ENCODE data around the gene SEMA6A. TPM values are rescaled to one million over a fixed set of nuclear protein-coding genes. Genes with fewer than 3 reads are reported as not detected.

The SEMA6A gene
- total and polyA plus RNA-seq, 10 of the 15 experiments (the other 5 are each of a cell fraction or from before 2014, with no cell fraction given) = 0.16 to 10.2 (median 1.1) TPM

DNA sequence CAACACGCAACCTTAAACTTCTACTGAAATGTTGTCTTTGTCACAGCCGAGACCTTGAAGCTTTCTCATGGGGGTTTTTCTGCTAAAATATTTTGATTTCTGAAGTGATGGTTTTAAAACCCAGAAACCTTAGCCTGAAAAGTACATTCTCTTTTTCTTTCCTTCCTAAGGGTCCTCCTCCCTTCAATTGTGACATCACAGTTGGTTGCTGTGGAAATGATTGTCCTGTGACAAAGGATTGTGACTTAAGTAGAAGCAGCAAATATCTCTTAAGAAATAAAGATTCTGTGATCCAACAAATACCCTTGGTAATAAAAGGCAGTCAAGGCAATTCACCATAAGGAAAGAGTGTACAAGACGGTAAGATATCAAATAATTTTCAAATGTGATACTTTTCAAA, 125.2 kb downstream of the SEMA6A start (continued):
- TF ChIP-seq, protein P1, sequence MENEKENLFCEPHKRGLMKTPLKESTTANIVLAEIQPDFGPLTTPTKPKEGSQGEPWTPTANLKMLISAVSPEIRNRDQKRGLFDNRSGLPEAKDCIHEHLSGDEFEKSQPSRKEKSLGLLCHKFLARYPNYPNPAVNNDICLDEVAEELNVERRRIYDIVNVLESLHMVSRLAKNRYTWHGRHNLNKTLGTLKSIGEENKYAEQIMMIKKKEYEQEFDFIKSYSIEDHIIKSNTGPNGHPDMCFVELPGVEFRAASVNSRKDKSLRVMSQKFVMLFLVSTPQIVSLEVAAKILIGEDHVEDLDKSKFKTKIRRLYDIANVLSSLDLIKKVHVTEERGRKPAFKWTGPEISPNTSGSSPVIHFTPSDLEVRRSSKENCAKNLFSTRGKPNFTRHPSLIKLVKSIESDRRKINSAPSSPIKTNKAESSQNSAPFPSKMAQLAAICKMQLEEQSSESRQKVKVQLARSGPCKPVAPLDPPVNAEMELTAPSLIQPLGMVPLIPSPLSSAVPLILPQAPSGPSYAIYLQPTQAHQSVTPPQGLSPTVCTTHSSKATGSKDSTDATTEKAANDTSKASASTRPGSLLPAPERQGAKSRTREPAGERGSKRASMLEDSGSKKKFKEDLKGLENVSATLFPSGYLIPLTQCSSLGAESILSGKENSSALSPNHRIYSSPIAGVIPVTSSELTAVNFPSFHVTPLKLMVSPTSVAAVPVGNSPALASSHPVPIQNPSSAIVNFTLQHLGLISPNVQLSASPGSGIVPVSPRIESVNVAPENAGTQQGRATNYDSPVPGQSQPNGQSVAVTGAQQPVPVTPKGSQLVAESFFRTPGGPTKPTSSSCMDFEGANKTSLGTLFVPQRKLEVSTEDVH (IDR thresholded peaks at IDR 0.05; ENCODE audit: low read depth, partially characterized antibody) = no peak
- TF ChIP-seq NFYA (IDR thresholded peaks at IDR 0.05; ENCODE audit: borderline replicate concordance, low read depth, low read length) = no peak
- TF ChIP-seq RBBP5 (conservative IDR thresholded peaks at IDR 0.05) = no peak

DNA sequence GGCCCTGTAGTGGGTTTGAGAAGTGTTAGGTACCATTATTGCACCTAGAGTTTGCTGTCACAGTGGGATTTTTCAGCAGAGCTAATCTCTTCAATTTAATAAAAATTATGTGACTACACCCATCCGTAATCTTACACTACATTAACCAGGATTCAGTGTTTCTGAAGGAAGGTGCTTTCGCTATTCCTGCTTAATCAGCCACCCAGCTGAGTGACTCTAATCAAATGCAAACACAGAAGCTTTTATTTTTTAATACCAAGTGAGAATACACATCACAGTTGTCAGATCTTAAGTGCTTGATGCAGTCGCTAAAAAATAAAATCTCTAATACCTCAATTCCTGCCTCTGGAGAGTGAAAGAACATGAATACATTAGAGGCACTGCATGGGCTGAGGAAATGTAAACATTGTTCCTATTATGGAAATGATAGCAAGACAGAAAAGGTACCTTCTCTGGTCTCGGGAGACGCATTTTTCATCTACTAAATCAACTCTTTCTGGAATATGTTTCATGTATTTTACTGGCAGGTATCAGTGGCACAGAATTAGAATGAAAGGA, 125.7 kb downstream of the SEMA6A start:
- Histone ChIP-seq H3K9me3 (replicated peaks; ENCODE audit: control insufficient read depth, insufficient read depth, low read length) (no peaks in the 10 kb centered on the region), H3K27ac (ENCODE audit: control insufficient read depth, insufficient read depth) (no peak overlapping the region), H3K4me3 (no peak overlapping the region), H3K9ac (ENCODE audit: control insufficient read depth, insufficient read depth, low read length) (no peak overlapping the region), H2AFZ (ENCODE audit: control insufficient read depth, low read depth, low read length) (no peak overlapping the region), H3K4me2 (ENCODE audit: control insufficient read depth, insufficient read depth) (no peak overlapping the region), H3K4me1 (ENCODE audit: control insufficient read depth, insufficient read depth, low read length) (peaks cover 1% of the 10 kb centered on the region), H3K27me3 (replicated peaks in 1 of 2; ENCODE audit: control insufficient read depth in 2 of 2, insufficient read depth in 2 of 2, low read length in 1 of 2) (no peaks in the 10 kb centered on the region), H4K20me1 (ENCODE audit: control insufficient read depth, insufficient read depth) (no peaks in the 10 kb centered on the region), H3K79me2 (ENCODE audit: control insufficient read depth, insufficient read depth, low read length) (no peaks in the 10 kb centered on the region), H3K36me3 (ENCODE audit: control insufficient read depth in 2 of 2, insufficient read depth in 2 of 2, low read length in 1 of 2) (peaks cover 0 to 3% of the 10 kb centered on the region in 2 experiments; a peak in 2 of 4 replicates)
- DNase-seq (ENCODE audit: low read depth, low spot score) = no peak
- FAIRE-seq = no peak
- no TSS peak for BruUV-seq (replicated peaks)
- 80% methylated on average over 5 of the region's 5 CpGs for WGBS (ENCODE audit: insufficient coverage, insufficient replicate concordance, low lambda C conversion rate, missing lambda C conversion rate)
- ChIA-PET POLR2A (interaction anchor here (0.6 to 0.7 kb wide), 3 partner anchors 14 to 42 kb away, joined by 3 to 4 read pairs (median 3); no protein-coding TSS in a partner anchor), RAD21 (ENCODE audit: unreplicated experiment) (no interaction called here), SMC1A (ENCODE audit: uncharacterized antibody, unreplicated experiment) (interaction anchor here (0.7 to 3.5 kb wide), 4 partner anchors 8 to 315 kb away, joined by 3 to 16 read pairs (median 3); no protein-coding TSS in a partner anchor), CTCF (interaction anchor here (1.0 kb wide), 1 partner anchor 27 kb away, joined by 4 read pairs; no protein-coding TSS in a partner anchor)
- intact Hi-C loops (cut with micrococcal nuclease; ENCODE audit: unreplicated experiment) (no loop called here), in situ Hi-C loops (cut with MboI) (no loop called here)
- ATAC-seq = no peak
- TF ChIP-seq, protein P2, sequence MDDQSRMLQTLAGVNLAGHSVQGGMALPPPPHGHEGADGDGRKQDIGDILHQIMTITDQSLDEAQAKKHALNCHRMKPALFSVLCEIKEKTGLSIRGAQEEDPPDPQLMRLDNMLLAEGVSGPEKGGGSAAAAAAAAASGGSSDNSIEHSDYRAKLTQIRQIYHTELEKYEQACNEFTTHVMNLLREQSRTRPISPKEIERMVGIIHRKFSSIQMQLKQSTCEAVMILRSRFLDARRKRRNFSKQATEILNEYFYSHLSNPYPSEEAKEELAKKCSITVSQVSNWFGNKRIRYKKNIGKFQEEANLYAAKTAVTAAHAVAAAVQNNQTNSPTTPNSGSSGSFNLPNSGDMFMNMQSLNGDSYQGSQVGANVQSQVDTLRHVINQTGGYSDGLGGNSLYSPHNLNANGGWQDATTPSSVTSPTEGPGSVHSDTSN (IDR thresholded peaks at IDR 0.05; ENCODE audit: insufficient replicate concordance, low read depth, low read length) = no peak
- TF ChIP-seq RB1 (IDR thresholded peaks at IDR 0.05; ENCODE audit: borderline replicate concordance) = no peak
- no peak for TF ChIP-seq IRF4 (IDR thresholded peaks at IDR 0.05; ENCODE audit: low read depth, low read length)
- TF ChIP-seq CREM (IDR thresholded peaks at IDR 0.05; ENCODE audit: low read depth) = no peak
- TF ChIP-seq RAD51 (IDR thresholded peaks at IDR 0.05) = no peak
- TF ChIP-seq, protein P3, sequence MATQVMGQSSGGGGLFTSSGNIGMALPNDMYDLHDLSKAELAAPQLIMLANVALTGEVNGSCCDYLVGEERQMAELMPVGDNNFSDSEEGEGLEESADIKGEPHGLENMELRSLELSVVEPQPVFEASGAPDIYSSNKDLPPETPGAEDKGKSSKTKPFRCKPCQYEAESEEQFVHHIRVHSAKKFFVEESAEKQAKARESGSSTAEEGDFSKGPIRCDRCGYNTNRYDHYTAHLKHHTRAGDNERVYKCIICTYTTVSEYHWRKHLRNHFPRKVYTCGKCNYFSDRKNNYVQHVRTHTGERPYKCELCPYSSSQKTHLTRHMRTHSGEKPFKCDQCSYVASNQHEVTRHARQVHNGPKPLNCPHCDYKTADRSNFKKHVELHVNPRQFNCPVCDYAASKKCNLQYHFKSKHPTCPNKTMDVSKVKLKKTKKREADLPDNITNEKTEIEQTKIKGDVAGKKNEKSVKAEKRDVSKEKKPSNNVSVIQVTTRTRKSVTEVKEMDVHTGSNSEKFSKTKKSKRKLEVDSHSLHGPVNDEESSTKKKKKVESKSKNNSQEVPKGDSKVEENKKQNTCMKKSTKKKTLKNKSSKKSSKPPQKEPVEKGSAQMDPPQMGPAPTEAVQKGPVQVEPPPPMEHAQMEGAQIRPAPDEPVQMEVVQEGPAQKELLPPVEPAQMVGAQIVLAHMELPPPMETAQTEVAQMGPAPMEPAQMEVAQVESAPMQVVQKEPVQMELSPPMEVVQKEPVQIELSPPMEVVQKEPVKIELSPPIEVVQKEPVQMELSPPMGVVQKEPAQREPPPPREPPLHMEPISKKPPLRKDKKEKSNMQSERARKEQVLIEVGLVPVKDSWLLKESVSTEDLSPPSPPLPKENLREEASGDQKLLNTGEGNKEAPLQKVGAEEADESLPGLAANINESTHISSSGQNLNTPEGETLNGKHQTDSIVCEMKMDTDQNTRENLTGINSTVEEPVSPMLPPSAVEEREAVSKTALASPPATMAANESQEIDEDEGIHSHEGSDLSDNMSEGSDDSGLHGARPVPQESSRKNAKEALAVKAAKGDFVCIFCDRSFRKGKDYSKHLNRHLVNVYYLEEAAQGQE (IDR thresholded peaks at IDR 0.05; ENCODE audit: low read depth, low read length) = no peak
- no peak for TF ChIP-seq BCL11A (IDR thresholded peaks at IDR 0.05; ENCODE audit: low read depth, low read length)
- TF ChIP-seq SIX5 (IDR thresholded peaks at IDR 0.05; ENCODE audit: low read depth, low read length, severe bottlenecking) = no peak
- TF ChIP-seq, protein P4, sequence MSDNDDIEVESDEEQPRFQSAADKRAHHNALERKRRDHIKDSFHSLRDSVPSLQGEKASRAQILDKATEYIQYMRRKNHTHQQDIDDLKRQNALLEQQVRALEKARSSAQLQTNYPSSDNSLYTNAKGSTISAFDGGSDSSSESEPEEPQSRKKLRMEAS (IDR thresholded peaks at IDR 0.05; ENCODE audit: low read depth, low read length) = no peak
- no peak for TF ChIP-seq WRNIP1 (IDR thresholded peaks at IDR 0.05; ENCODE audit: borderline replicate concordance, low read depth, low read length)
- TF ChIP-seq MYB (IDR thresholded peaks at IDR 0.05; ENCODE audit: borderline replicate concordance, low read depth, low read length) = no peak
- no peak for TF ChIP-seq CBX3 (IDR thresholded peaks at IDR 0.05; ENCODE audit: borderline replicate concordance, low read depth)
